ENCODE measurements around the gene BCL11A.
"Not testable (repeated sequence)": the region's sequence is repeated elsewhere in the genome, so short reads cannot be mapped to it uniquely, and the experiment has no call there.

Gene BCL11A

DNA sequence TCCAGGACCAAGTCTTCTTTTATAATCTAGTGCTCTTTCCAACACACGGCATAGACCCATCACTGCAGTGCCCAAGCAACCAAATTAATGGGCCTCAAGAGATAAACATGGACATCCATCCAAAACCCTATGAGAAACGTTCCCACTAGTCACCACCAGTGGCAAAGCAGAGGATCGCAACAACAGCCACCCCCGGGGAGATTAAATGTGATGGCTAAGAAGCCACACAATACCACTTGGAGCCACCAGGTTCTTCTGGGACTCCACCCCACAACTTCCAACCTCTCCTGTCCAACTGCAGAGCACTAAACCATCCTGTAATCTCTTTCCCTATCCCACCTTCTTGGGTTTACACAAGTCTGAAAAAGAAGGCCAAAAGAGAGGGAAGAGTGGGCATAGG lies 123.8 kb downstream of the BCL11A start:
- DNase-seq (ENCODE audit: low spot score), result no peak

DNA sequence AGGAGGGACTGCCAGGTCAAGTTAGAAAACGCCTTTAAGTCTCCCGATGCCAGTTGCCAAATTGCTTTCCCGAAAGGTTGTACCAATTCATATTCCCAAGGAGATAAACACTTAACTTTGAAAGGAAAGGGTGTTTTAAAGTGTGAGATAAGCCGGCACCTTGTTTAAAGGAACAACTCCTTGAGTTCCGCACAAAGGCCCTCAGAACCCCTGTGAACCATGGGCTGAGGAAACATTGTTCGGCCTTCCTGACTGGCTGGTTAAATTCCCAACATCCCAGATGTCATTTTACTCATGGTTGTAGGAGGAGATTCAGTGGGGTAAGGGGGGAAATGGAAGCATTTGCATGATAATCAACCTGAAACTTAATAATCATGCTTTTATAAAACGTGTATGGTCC lies 126.6 kb downstream of the BCL11A start:
- DNase-seq (ENCODE audit: low spot score), result no peak

DNA sequence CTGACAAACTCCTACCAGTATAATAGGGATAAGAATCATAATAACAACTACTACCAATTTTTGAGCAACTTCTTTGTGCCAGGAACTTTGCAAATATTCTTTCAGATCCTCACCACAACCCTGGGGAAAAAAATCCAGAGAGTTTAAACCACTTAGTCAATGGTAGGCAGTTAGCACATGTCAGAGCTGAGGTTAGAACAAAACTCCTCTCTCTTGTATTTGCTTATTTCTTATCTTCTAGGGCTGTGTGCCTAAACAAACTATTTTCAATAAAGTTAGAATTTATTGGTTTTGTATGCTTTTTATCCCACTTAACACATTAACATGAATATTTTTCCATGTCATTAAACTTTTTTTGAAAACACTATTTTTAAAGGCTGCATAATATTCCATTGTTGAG lies 127.1 kb downstream of the BCL11A start:
- no peak for DNase-seq (ENCODE audit: low spot score)

DNA sequence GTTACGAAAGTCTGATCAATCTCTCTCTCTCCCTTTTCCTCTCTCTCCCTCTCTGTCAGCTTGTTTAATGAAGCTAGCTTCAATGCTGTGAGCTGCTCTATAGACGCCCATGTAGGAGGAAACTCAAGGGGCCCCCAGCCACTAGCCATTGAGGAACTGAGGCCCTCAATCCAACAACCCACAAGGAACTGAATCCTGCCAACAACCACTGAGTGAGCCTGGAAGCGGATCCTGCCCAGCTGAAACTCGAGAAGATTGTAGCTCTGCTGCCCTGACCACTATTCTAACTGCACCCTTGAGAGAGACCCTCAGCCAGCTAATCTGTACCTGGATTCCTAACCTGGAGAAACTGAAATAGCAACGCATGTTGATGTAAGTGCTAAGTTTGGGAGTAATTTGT lies 129.2 kb downstream of the BCL11A start:
- DNase-seq (ENCODE audit: low spot score), result no peak

DNA sequence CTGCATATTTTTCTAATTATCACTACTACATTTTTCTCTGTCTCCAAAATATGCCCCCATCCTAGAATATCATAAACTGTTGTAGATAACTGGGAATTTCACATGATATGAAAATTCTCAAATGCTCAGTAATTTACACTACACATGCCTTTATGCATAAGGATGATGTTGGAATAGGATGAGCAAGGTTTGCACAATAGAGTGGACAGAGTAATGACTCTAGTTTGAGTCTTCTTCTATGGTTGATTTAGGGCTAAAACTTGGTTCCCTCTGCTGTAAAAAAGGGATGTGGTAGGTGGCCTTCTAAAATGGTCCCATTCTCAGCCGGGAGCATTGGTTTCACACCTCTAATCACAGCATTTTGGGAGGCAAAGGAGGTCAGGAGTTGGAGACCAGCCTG lies 129.9 kb downstream of the BCL11A start:
- DNase-seq (ENCODE audit: low spot score), result no peak

DNA sequence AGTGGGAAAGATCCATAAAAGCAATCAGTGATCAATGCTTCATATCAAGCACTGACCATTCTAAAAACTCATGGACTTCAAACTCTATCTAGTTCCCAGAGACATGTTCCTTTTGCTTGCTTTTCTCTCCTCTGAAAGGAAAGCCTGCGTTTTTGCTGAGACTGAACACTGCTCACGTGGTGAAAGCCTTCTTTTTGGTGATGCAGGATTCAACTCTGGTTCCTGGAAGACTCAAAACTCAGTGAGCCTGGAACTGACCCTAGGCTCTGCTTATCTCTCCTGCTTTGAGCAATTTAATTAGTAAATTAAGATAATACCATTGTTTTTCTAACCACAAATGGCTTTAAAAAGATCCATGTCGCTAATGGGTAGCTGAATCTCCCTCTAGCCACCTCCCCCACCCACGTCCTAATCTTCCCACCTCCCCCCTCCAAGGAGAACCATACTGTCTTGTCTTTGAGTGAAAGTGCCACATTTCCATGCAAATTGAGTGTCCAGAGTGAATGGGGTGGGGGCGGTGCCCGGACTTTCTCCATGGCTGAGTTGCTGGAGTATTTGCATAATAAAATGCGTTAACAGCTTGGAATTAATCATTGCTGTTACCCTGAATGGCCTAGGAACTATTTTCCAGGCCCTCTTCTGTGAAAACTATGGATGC lies 130.5 kb downstream of the BCL11A start:
- no peak for DNase-seq (ENCODE audit: low spot score)

DNA sequence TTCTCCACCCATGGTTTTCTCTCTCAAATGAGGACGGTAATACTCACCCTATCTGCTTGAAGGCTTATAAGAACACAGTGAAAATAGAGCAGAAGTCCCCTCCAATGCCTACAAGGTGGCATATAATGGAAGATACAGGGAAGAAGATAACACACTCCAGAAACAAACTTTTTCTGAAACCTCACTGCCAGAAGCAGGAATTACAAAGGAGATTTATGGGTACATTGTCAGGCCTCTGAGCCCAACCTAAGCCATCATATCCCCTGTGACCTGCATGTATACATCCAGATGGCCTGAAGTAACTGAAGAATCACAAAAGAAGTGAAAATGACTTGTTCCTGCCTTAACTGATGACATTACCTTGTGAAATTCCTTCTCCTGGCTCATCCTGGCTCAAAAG lies 136.2 kb downstream of the BCL11A start:
- not testable (repeated sequence) for DNase-seq (ENCODE audit: low spot score)

DNA sequence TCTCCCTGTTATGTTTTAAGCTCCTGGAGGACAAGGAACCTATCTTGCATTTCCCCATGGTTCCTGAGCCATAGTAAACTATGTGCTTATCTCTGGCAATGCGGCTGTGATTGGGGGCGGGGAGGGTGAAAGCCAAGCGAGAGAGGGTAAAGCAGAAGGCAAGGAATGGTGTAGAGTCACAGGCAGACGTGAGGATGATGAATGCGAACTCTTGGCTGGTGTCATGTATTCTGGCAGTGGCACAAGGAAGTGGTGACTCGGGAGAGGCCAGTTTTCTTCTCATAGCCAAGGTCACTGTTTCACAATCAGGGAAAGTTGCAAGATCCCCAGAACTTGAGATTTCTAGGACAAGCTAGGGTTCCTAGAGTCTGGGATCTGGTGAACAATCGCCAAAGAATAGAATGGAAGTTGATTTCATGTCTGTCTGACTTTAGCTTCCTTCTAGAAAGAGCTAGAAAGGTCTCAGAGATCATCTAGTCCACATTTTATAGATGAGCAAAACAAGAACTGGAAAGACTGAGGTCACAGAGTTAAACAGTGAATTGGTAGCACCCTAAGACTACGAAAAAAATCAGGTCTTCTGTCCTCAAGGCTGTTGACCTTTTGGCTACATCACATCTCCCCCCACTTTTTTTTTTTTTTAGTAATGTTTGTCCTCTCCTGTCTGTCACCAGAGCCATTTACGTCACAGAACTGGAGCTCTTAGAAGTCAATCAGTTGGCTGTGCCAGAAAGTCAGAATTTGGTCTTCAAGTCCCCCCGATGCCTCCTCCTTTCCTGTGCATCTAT lies 137.0 kb downstream of the BCL11A start:
- DNase-seq (ENCODE audit: low spot score), result no peak

DNA sequence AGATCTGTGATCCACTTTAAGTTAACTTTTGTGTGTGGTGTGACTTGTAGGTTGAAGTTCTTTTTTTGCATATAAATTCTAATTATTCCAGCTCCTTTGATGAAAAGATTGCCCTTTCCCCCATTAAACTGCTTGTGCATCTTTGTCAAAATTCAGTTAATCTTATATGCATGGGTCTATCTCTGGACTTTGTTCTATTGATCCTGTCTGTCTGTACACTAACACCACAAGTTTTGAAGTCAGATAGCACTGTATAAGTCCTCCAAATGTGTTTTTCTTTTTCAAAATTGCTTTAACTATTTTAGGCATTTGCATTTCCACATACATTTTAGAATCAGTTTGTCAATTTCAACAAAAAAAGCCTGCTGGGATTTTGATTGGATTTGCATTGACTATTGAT lies 137.6 kb downstream of the BCL11A start:
- no peak for DNase-seq (ENCODE audit: low spot score)

DNA sequence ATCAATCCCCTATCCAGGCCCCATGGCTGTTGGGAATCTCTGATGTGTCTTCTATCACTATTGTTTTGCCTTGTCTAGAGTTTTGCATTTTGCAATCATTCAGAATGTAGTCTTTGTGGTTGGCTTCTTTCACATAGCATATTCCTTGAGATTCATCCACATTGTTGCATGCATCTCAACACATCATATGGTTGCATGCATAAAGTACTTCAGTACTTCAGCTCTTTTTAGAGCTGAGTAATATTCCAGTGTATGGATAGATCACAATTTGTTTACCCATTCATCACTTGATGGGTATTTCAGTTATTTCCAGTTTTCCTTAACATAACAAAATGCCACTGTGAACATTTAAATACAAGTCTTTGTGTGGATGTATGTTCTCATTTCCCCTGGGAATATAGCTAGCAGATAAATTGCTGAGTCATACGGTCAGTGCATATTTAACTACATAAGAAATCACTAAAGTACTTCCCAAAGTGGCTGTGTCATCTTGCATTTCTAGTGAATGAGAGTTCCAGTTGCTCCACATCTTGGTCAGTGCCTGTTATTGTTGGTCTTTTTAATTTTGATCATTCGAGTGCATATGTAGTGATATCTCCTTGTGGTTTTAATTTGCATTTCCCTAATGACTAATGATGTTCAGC lies 138.8 kb downstream of the BCL11A start:
- no peak for DNase-seq (ENCODE audit: low spot score)

DNA sequence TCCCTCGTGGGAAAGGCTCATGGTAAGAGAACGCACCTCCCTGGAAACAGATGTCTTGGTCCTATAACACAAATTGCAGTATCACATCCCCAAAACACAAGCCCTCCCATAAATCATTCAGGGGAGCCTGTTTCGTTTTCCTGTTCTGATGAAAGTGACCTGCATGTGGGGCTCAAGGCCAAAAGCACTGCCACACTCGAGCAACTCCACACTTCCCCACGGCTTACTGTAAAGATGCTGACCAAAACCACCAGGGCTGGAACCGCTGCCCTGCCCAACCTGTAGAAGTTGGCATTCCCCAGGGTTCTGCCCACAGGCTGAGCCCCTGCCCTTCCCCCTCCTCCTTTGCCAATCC lies 139.7 kb downstream of the BCL11A start:
- DNase-seq (ENCODE audit: low spot score), result no peak

DNA sequence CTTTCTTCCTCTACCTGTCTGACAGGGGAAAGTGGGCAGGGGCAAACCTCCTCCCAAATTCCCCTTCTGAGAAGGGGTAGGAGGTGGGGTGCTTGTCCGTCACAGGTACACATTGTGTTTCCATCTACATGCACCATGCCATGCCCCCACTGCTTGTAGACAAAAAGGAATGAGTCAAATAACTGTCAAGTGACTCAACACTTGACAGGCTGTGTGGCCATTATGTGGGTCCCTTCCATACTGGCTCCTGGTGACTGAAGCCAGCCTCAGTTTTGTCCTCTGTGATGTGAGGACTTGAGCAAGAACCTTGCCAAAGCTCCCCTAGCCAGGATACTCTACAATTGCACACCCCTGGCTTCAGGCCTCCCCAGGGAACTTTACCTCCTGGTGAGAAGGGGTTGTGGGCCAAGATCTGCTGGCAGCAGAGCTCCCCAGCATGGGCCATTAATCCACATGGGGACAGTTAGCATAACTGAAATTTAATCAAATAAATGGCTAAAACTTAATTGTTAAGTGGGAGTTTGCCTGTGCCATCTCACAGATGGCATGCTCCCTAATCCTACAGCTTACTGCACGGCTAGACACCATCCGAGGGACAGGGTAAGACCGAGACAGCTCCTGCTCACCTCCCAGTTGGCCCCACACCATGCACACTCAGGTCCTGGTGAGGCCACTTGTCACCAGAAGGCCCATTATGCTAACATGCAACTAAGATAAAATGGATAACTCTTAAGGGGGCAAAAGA lies 140.2 kb downstream of the BCL11A start:
- DNase-seq (ENCODE audit: low spot score), result no peak

DNA sequence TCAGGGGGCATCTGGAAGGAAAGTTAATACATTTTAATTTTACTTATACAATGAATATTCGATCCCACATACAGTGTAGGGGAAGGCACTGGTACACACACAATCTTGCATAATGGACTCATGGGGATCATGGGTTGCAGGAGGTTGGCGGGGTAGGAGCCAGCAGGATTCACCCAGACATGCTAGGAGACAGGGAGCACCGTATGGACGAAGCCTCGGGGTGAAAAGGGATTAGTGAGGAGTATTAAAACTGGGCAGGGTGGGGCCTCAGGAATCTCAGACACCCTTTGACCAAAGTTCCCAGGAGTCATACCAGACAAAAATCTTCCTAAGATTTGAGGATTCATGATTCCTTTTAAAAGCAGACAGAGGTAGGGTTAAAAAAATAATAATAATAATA lies 140.8 kb downstream of the BCL11A start:
- no peak for DNase-seq (ENCODE audit: low spot score)

DNA sequence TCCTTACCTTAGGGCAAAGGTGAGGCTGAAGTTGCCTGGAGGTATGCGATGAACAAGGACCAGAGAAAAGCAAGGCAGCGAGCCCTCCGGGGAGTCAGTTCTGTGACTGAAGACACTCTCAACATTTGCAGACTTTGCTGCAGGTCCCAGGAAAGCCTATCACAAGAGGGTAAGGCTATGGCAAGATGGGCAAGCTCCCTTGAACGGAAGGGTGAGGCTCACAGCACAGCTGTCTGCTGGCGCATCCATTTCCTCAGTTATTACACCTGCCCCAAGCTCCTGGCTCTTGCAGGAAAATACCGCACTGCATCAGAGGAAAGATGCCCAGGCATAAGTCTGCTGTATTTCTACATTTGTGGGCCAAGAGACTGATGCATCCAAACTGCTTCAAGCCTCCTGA lies 141.4 kb downstream of the BCL11A start:
- no peak for DNase-seq (ENCODE audit: low spot score)

DNA sequence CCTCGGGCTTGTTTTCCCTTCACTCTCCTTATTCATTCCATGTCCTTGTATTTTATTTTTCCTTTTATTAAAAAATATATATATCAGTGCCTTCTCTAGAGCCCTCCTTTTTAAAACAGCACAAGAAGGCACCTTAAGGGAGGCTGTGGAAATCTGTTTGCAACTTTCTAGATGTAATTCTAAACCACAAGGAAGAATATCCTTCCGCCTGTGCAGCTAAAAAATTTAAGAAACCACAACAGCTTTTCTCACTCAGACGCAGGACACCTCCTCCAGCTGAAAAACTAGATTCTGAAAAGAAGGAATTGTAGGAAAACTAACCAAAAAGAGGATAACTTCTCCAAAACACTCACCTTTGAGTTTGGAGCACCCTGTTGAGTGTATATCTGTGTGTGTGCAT lies 142.2 kb downstream of the BCL11A start:
- DNase-seq (ENCODE audit: low spot score), result no peak

DNA sequence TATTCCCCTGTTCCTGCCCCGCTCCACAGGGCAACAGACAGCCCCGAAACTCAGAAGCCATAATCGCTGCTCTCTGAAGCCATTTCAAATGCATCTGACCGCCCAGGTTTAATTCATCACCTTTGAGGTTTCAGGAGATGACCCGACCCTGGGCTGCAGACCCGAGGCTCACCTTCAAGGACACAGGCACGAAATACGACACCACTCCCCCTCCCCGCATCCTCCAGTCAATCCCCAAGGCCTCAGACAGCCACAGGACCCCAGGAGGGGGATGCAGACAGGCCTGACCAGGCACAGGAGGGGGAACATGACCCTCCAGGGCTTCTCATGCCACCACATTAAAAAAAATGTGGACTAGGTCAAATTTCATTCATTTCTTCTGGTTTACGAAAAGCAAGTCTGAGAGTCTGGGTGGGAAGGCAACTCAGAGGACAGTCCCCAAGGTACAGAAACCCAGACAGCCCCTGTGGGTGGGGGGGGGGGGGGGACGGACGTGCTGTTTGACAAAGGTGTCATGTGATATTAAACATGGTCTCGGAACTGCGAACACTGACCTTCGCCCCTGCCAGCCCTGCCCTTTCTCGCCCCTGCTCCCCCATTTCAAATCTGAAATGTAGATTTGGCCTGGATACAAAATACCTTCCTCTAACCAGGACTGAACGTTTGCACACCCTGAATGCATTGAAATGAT lies 142.9 kb downstream of the BCL11A start:
- DNase-seq (ENCODE audit: low spot score), result no peak

DNA sequence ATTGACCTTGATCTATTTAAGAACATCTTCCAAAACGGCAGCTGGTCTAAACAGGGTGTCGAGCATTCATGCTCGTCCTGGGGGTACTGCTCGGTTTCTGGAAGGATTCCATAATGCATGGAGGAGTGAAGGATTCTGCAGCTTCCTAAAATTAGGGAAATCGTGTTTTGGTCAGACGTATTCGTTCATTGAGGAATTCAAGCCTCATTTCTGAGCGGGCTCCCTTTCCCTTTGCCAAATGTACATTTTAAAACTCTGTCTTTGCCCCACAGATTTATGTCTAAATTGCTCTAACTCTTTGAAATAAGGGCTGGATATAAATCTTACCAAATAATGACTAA lies 144.0 kb downstream of the BCL11A start:
- DNase-seq (ENCODE audit: low spot score), result no peak

DNA sequence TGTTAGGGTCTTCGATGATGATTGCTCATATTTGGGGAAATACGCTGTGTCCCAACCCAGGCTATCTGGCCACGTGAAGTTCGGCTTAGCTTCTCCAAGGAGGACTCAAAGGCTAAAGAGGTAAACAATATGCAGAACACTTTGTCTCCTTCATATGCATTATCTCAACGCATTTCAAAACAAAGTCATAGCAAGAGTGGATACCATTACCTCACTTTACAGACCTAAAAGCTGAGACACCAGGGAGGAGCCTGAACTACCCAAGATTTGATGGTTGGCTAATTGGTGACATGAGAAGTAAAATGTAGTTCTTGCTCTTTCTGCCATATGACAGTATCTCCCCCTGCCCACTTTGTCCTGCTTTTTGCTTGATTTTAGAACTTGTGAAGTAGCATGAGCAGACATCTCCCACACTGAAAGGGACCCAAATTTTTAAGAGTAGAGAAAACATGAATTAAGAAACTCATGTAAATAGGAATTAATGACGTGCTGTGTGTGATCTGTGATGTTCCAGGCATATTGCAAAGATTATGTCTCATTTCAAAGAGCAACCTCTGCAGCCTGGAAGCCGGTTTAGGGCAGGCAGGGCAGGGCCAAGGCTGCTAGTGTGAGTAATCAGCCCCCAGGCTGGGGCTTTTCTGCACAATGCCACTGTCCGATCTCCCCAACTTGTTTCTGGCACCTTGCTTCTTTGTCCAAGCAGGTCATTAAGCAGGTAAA lies 144.5 kb downstream of the BCL11A start:
- no peak for DNase-seq (ENCODE audit: low spot score)

DNA sequence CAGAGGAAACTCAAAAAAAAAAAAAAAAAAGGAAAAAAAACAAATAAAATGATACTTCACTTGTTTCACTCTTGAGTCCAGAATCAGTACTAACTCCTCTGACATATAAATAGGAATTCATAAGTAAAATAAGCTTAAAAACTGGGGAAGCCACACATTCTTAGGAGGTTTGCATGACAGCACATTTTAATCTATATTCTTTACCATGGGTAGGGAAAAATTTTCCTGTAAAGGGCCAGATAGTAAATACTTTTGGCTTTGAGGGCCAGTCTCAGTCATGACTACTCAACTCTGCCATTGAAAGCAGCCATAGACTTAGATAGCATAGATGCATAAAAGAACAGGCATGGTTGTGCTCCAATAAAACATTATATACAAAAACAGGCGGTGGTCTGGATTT lies 145.2 kb downstream of the BCL11A start:
- DNase-seq (ENCODE audit: low spot score), result no peak

DNA sequence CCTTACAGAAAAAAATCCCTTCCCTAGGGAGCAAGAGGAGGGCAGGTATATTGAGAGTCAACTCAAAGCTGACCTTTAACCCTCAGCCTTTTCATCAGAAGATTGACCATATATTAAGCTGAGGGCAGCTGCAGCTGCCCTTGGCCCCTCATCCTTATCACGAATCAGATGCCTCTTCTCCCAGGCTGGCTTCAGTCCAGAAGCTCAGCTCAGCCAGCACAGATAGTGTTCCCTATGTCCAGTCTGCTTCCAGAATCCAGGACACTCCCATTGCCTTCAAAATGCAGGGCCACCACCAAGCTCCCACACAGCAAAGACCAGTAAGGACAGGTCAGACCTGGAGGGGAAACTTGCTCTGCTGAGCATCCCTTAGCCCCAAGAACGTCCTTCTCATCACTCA lies 146.1 kb downstream of the BCL11A start:
- DNase-seq (ENCODE audit: low spot score), result no peak

DNA sequence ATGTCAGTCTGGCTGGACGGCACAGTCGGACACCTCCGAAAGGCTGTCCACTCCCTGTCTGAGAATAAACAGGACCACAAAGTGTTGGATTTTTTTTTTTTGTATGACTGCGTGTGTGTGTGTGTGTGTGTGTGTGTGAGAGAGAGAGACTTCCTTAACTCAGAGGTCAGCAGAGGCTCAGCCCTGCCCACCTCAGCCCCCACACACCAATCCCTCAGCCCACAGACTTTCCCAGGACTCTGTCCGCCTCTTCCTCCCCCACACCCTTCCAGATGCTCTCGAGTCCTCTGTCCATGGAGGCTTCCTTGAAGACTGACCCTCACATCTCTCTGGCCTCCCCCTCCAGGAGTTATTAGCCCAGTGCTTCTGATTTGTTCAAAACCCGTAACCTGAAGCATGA lies 147.3 kb downstream of the BCL11A start:
- DNase-seq (ENCODE audit: low spot score), result no peak
